ENCODE data around the gene PPP1R36. TPM values are rescaled to one million over a fixed set of nuclear protein-coding genes. Genes with fewer than 3 reads are reported as not detected.

The PPP1R36 gene
- total and polyA plus RNA-seq, 2 of the 13 experiments (the other 11 are each of a cell fraction or from before 2014, with no cell fraction given): 0.11 to 0.17 TPM

DNA sequence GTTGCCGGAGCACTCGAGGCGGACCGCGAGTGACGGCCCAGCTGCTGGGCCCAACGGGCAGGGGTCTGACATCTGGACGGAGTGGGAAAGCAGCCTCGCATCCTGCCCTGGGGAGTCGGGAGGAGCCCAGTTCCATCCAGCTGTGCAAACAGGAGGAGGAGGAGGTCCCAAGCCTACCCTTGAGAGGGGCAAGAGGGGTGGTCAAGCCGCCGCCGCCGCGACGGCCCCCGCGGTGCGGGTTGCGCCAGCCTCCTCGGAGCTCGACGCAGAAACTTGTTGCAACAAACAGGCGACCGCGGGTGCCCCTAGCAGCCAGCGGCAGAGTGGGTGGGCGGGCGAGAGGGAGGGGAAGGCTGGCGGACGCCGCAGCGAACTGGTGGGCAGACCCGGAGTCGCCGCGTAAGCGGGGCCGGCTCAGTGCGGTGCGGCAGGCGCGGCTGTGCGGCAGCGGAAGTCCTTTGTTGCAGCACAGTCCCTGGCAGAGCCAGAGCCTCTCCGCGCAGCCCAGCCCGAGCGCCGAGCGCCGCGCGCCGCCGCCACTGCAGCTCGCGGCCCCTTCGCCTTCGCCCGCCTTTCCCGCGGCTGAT, 45.4 kb upstream of the PPP1R36 start, which contains the start of gene ZBTB1 (continued):
- TF ChIP-seq, protein P1, sequence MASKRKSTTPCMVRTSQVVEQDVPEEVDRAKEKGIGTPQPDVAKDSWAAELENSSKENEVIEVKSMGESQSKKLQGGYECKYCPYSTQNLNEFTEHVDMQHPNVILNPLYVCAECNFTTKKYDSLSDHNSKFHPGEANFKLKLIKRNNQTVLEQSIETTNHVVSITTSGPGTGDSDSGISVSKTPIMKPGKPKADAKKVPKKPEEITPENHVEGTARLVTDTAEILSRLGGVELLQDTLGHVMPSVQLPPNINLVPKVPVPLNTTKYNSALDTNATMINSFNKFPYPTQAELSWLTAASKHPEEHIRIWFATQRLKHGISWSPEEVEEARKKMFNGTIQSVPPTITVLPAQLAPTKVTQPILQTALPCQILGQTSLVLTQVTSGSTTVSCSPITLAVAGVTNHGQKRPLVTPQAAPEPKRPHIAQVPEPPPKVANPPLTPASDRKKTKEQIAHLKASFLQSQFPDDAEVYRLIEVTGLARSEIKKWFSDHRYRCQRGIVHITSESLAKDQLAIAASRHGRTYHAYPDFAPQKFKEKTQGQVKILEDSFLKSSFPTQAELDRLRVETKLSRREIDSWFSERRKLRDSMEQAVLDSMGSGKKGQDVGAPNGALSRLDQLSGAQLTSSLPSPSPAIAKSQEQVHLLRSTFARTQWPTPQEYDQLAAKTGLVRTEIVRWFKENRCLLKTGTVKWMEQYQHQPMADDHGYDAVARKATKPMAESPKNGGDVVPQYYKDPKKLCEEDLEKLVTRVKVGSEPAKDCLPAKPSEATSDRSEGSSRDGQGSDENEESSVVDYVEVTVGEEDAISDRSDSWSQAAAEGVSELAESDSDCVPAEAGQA (IDR thresholded peaks at IDR 0.05; ENCODE audit: low read depth): 0 out of 2 replicates have a peak, but pooled peaks have one; percentile 7
- TF ChIP-seq, protein P1 (CRISPR knock-in tag; IDR thresholded peaks at IDR 0.05; ENCODE audit: borderline replicate concordance): no peak
- TF ChIP-seq POGZ (CRISPR knock-in tag; IDR thresholded peaks at IDR 0.05): peak; percentile 36
- peak; percentile 64 for TF ChIP-seq KDM2A (CRISPR knock-in tag; IDR thresholded peaks at IDR 0.05; ENCODE audit: borderline replicate concordance, low read depth)
- TF ChIP-seq NONO (IDR thresholded peaks at IDR 0.05): no peak
- TF ChIP-seq NONO (CRISPR knock-in tag; conservative IDR thresholded peaks at IDR 0.05): peak; percentile 67; the same call in 1 of the 2 replicates
- TF ChIP-seq ZNF557 (CRISPR knock-in tag; IDR thresholded peaks at IDR 0.05): no peak
- TF ChIP-seq, protein P2, sequence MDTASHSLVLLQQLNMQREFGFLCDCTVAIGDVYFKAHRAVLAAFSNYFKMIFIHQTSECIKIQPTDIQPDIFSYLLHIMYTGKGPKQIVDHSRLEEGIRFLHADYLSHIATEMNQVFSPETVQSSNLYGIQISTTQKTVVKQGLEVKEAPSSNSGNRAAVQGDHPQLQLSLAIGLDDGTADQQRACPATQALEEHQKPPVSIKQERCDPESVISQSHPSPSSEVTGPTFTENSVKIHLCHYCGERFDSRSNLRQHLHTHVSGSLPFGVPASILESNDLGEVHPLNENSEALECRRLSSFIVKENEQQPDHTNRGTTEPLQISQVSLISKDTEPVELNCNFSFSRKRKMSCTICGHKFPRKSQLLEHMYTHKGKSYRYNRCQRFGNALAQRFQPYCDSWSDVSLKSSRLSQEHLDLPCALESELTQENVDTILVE (CRISPR knock-in tag; IDR thresholded peaks at IDR 0.05): 0 out of 2 replicates have a peak, but pooled peaks have one; percentile 13

Data from HepG2 (cell line).